ENCODE measurements around the gene TMCO4.
"Not testable (repeated sequence)": the region's sequence is repeated elsewhere in the genome, so short reads cannot be mapped to it uniquely, and the experiment has no call there.

TMCO4 gene

GRCh38 chr1:19636749-19637148 is 163.0 kb downstream of the TMCO4 start:
- DNase-seq (ENCODE audit: low spot score) = not testable (repeated sequence)

- DNase-seq (ENCODE audit: low spot score) = no peak
Observed at GRCh38 chr1:19636065-19636464, 163.7 kb downstream of the TMCO4 start.

GRCh38 chr1:19635646-19636045 is 164.1 kb downstream of the TMCO4 start:
- DNase-seq (ENCODE audit: low spot score) = no peak

GRCh38 chr1:19635064-19635463 is 164.7 kb downstream of the TMCO4 start:
- DNase-seq (ENCODE audit: low spot score) = not testable (repeated sequence)

GRCh38 chr1:19633106-19633505 is 166.6 kb downstream of the TMCO4 start:
- DNase-seq (ENCODE audit: low spot score) = no peak

All from AG08395 (cell line).